Neural cell (in vitro differentiated cells): ENCODE measurements around the gene SUSD3. TPM values are rescaled to one million over a fixed set of nuclear protein-coding genes. Genes with fewer than 3 reads are reported as not detected.

Experiments used
- H2AFZ ChIP-seq: fragments of 200-600, 300-800 bp; sonication (generic), shearing (Covaris generic); 2 replicates; pipeline ENCODE4 v1.6.0; 2014; ENCODE audit warnings: low read depth, mild to moderate bottlenecking, antibody characterized with exemption, low read length, moderate library complexity
- H3F3A ChIP-seq: fragments of 200-600 bp; shearing (Covaris generic); 2 replicates; pipeline ENCODE4 v1.6.1; 2016; ENCODE audit warnings: mild to moderate bottlenecking, moderate library complexity, mixed read lengths, antibody characterized with exemption, low read length; ENCODE audit not compliant: insufficient read depth, poor library complexity, severe bottlenecking
- H3K27ac ChIP-seq: fragments of 200-600, 300-800 bp; sonication (generic), shearing (Covaris generic); 2 replicates; pipeline ENCODE4 v1.5.1; 2014; ENCODE audit warnings: mild to moderate bottlenecking, low read length, moderate library complexity
- H3K27me3 ChIP-seq: fragments of 300-800, 200-600 bp; sonication (generic), shearing (Covaris generic); 2 replicates; pipeline ENCODE4 v1.6.0; 2014; ENCODE audit warnings: mild to moderate bottlenecking, low read depth, low read length, moderate library complexity; ENCODE audit not compliant: insufficient read depth
- H3K36me3 ChIP-seq: fragments of 300-800, 200-600 bp; sonication (generic), shearing (Covaris generic); 2 replicates; pipeline ENCODE4 v1.5.1; 2014; ENCODE audit warnings: mild to moderate bottlenecking, antibody characterized with exemption, low read length, moderate library complexity; ENCODE audit not compliant: insufficient read depth
- H3K4me2 ChIP-seq: fragments of 300-800, 200-600 bp; sonication (generic), shearing (Covaris generic); 2 replicates; pipeline ENCODE4 v1.6.0; 2014; ENCODE audit warnings: mild to moderate bottlenecking, low read length
- H3K4me3 ChIP-seq: fragments of 300-800, 200-600 bp; sonication (generic), shearing (Covaris generic); 2 replicates; pipeline ENCODE4 v1.5.1; 2014; ENCODE audit warnings: mild to moderate bottlenecking, low read length, moderate library complexity
- H3K79me2 ChIP-seq: fragments of 200-600 bp; shearing (Covaris generic); replicated peaks from 2 replicates; pipeline ENCODE4 v1.6.0; 2014; ENCODE audit warnings: mild to moderate bottlenecking, low read length, moderate library complexity; ENCODE audit not compliant: insufficient read depth
- H3K9ac ChIP-seq: fragments of 300-800, 200-600 bp; sonication (generic), shearing (Covaris generic); 2 replicates; pipeline ENCODE4 v1.6.1; 2016; ENCODE audit warnings: mild to moderate bottlenecking, low read length, mixed read lengths
- H3K9me2 ChIP-seq: fragments of 200-600 bp; shearing (Covaris generic); 2 replicates; pipeline ENCODE4 v1.6.1; 2016; ENCODE audit warnings: mild to moderate bottlenecking, low read length, mixed read lengths; ENCODE audit not compliant: insufficient read depth
- H3K9me3 ChIP-seq: fragments of 200-600, 300-800 bp; sonication (generic), shearing (Covaris generic); 2 replicates; pipeline ENCODE4 v1.6.1; 2016; ENCODE audit warnings: mild to moderate bottlenecking, mixed run types, low read length, moderate library complexity, mixed read lengths
- H4K20me1 ChIP-seq: fragments of 200-600 bp; shearing (Covaris generic); 2 replicates; pipeline ENCODE4 v1.6.1; 2016; ENCODE audit warnings: mild to moderate bottlenecking, mixed run types; ENCODE audit not compliant: insufficient read depth
- EP300 ChIP-seq: fragments of 450-650 bp; conservative IDR thresholded peaks from 2 replicates; pipeline ENCODE4 v1.6.1; 2014; ENCODE audit warnings: antibody characterized with exemption, mild to moderate bottlenecking, moderate library complexity; ENCODE audit not compliant: poor library complexity, severe bottlenecking
- EZH2 ChIP-seq: fragments of 200-600, 300-800 bp; shearing (Covaris generic), sonication (generic); IDR thresholded peaks from 2 replicates; pipeline ENCODE4 v1.6.1; 2014; ENCODE audit warnings: antibody characterized with exemption, low read length, borderline replicate concordance, mild to moderate bottlenecking; ENCODE audit not compliant: insufficient read depth, poor library complexity, severe bottlenecking
- MXI1 ChIP-seq: fragments of 450-650 bp; conservative IDR thresholded peaks from 2 replicates; pipeline ENCODE4 v1.6.1; 2014; ENCODE audit warnings: antibody characterized with exemption, mild to moderate bottlenecking; ENCODE audit not compliant: poor library complexity, severe bottlenecking
- POLR2AphosphoS5 ChIP-seq: IDR thresholded peaks from 2 replicates; pipeline ENCODE4 v1.6.1; 2012
- RAD21 ChIP-seq: fragments of 450-650 bp; conservative IDR thresholded peaks from 2 replicates; pipeline ENCODE4 v1.6.1; 2014; ENCODE audit warnings: antibody characterized with exemption, mild to moderate bottlenecking, moderate library complexity
- SMC3 ChIP-seq: fragments of 450-650 bp; conservative IDR thresholded peaks from 2 replicates; pipeline ENCODE4 v1.6.1; 2014; ENCODE audit warnings: antibody characterized with exemption, mild to moderate bottlenecking, moderate library complexity; ENCODE audit not compliant: poor library complexity
- TAF1 ChIP-seq: IDR thresholded peaks from 2 replicates; pipeline ENCODE4 v1.6.1; 2012; ENCODE audit warnings: low read depth
- polyA plus RNA-seq: library from polyadenylated mRNA; depleted of rRNA; stranded (reverse); fragments of >200 nt; gene quantifications from 2 replicates; pipeline ENCODE4 v1.2.3, GENCODE V29; 2014
- TF ChIP-seq, protein P1 (sequence below): IDR thresholded peaks from 2 replicates; pipeline ENCODE4 v1.6.1; 2012; ENCODE audit warnings: borderline replicate concordance
- TF ChIP-seq, protein P2 (sequence below): fragments of 450-650 bp; IDR thresholded peaks from 2 replicates; pipeline ENCODE4 v1.5.1; 2014; ENCODE audit warnings: antibody characterized with exemption, mild to moderate bottlenecking, moderate library complexity; ENCODE audit not compliant: poor library complexity, severe bottlenecking

SUSD3 gene
- polyA plus RNA-seq, 1 donor from 2014 or later = not detected

DNA sequence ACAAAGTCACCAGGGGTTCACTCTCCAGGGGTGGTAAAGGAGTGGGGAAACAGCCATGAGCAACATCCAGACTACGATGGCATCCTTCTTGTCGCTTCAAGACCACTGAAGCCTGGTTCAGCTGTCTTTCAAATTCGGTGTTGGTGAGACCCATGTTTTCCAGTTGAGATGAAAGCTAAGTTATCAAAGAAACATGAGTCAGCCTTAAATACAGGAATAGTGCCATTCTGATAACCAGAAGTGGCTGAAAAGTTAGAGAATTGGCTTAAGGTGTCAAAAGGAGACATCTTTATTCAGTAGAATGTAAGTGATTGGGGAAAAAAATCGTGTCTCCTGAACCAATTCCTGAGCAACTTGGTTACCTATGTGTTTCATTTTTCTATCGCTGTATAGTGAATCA, 30.5 kb downstream of the SUSD3 start:
- Histone ChIP-seq H3K4me2 (no peak overlapping the region), H4K20me1 (no peaks in the 10 kb centered on the region), H3K27me3 (no peaks in the 10 kb centered on the region), H2AFZ (no peak overlapping the region), H3K9me2 (no peaks in the 10 kb centered on the region), H3K36me3 (no peaks in the 10 kb centered on the region), H3K9ac (no peak overlapping the region), H3K27ac (no peak overlapping the region), H3K79me2 (no peaks in the 10 kb centered on the region), H3F3A (no peaks in the 10 kb centered on the region), H3K9me3 (no peaks in the 10 kb centered on the region), H3K4me3 (no peak overlapping the region)
- TF ChIP-seq, protein P1, sequence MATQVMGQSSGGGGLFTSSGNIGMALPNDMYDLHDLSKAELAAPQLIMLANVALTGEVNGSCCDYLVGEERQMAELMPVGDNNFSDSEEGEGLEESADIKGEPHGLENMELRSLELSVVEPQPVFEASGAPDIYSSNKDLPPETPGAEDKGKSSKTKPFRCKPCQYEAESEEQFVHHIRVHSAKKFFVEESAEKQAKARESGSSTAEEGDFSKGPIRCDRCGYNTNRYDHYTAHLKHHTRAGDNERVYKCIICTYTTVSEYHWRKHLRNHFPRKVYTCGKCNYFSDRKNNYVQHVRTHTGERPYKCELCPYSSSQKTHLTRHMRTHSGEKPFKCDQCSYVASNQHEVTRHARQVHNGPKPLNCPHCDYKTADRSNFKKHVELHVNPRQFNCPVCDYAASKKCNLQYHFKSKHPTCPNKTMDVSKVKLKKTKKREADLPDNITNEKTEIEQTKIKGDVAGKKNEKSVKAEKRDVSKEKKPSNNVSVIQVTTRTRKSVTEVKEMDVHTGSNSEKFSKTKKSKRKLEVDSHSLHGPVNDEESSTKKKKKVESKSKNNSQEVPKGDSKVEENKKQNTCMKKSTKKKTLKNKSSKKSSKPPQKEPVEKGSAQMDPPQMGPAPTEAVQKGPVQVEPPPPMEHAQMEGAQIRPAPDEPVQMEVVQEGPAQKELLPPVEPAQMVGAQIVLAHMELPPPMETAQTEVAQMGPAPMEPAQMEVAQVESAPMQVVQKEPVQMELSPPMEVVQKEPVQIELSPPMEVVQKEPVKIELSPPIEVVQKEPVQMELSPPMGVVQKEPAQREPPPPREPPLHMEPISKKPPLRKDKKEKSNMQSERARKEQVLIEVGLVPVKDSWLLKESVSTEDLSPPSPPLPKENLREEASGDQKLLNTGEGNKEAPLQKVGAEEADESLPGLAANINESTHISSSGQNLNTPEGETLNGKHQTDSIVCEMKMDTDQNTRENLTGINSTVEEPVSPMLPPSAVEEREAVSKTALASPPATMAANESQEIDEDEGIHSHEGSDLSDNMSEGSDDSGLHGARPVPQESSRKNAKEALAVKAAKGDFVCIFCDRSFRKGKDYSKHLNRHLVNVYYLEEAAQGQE = no peak
- TF ChIP-seq EZH2 (no peak), RAD21 (no peak), TAF1 (no peak), MXI1 (no peak), SMC3 (no peak), EP300 (no peak), POLR2AphosphoS5 (no peak)
- TF ChIP-seq, protein P2, sequence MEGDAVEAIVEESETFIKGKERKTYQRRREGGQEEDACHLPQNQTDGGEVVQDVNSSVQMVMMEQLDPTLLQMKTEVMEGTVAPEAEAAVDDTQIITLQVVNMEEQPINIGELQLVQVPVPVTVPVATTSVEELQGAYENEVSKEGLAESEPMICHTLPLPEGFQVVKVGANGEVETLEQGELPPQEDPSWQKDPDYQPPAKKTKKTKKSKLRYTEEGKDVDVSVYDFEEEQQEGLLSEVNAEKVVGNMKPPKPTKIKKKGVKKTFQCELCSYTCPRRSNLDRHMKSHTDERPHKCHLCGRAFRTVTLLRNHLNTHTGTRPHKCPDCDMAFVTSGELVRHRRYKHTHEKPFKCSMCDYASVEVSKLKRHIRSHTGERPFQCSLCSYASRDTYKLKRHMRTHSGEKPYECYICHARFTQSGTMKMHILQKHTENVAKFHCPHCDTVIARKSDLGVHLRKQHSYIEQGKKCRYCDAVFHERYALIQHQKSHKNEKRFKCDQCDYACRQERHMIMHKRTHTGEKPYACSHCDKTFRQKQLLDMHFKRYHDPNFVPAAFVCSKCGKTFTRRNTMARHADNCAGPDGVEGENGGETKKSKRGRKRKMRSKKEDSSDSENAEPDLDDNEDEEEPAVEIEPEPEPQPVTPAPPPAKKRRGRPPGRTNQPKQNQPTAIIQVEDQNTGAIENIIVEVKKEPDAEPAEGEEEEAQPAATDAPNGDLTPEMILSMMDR = no peak

DNA sequence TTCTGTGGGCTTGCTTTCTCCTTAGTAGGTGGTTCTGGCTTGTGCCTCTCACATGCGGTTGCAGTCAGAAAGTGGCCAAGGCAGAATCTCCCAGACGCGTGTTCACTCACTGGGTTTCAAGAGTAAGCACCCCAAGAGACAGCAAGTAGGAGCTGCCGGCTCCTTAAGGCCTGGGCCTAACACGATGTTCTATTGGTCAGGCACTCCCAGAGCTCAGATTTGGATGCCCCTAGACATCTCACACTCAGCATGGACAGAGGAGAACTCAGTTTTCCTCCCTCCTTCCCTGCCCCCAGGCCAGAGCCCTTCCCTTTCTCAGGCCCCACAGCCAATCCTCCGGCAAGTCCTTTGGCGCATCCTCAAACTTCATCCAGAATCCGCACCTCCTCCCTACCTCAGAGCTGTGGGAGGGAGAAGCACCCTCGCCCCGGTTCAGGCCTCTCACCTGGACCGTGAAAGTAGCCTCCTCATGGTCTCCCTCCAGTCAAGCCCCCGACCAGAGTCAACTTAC, 31.0 kb downstream of the SUSD3 start:
- Histone ChIP-seq H3K4me2 (no peak overlapping the region), H4K20me1 (no peaks in the 10 kb centered on the region), H2AFZ (no peak overlapping the region), H3K9me3 (no peaks in the 10 kb centered on the region), H3K4me3 (no peak overlapping the region), H3K27me3 (no peaks in the 10 kb centered on the region), H3K27ac (no peak overlapping the region), H3K36me3 (no peaks in the 10 kb centered on the region), H3K9ac (no peak overlapping the region), H3K9me2 (no peaks in the 10 kb centered on the region), H3K79me2 (no peaks in the 10 kb centered on the region), H3F3A (no peaks in the 10 kb centered on the region)
- TF ChIP-seq, protein P1 = no peak
- TF ChIP-seq MXI1 = no peak
